Gastrocnemius medialis (tissue), 4 donors: ENCODE data around the gene RIPK4. TPM values are rescaled to one million over a fixed set of nuclear protein-coding genes. Genes with fewer than 3 reads are reported as not detected.

Experiments used
- ATAC-seq, 2 donors: fragments of 150-250 bp; one replicate each; pipeline ENCODE4 v1.9.1; 2016
- DNase-seq, 2 donors: peaks; one replicate each; pipeline ENCODE4 v3.0.0-alpha.2; 2019
- H3K27ac ChIP-seq, 4 donors: fragments of 200-600 bp; sonication (generic); 1 replicate in 1 of 4; 2 replicates in 3 of 4; pipeline ENCODE4 v1.5.1; 2016 to 2018; ENCODE audit warnings: mild to moderate bottlenecking in 2 of 4, moderate library complexity in 1 of 4
- H3K27me3 ChIP-seq, 3 donors: fragments of 200-600 bp; sonication (generic) in 2 of 3; 1 replicate in 1 of 3; 2 replicates in 2 of 3; pipeline versions ENCODE4 v1.5.1 to v1.6.0; 2016 to 2019; ENCODE audit warnings: mild to moderate bottlenecking in 1 of 3, moderate library complexity in 1 of 3
- H3K36me3 ChIP-seq, 2 donors: fragments of 200-600 bp; sonication (generic) in 1 of 2; one replicate each; pipeline ENCODE4 v1.5.1; 2017 to 2018
- H3K4me1 ChIP-seq, 2 donors: fragments of 200-600 bp; sonication (generic) in 1 of 2; one replicate each; pipeline ENCODE4 v1.5.1; 2016 to 2017; ENCODE audit warnings: mild to moderate bottlenecking in 2 of 2
- H3K4me3 ChIP-seq, 4 donors: fragments of 200-600 bp; sonication (generic) in 3 of 4; 1 replicate in 1 of 4; 2 replicates in 3 of 4; pipeline ENCODE4 v1.5.1; 2016 to 2019; ENCODE audit warnings: mild to moderate bottlenecking in 2 of 4
- H3K9me3 ChIP-seq, 3 donors: fragments of 200-600 bp; sonication (generic) in 2 of 3; 1 replicate in 1 of 3; 2 replicates in 2 of 3; pipeline ENCODE4 v1.5.1; 2016 to 2019
- CTCF ChIP-seq, 5 experiments: fragments of 450-650 bp in 3 of 5; fragments of 200-600 bp in 2 of 5; sonication (generic) in 2 of 5; IDR thresholded peaks in 4 of 5; conservative IDR thresholded peaks in 1 of 5; 1 replicate in 4 of 5; 2 replicates in 1 of 5; pipeline ENCODE4 v1.5.1; 2016 to 2019; ENCODE audit warnings: antibody characterized with exemption in 5 of 5, mild to moderate bottlenecking in 3 of 5, moderate library complexity in 3 of 5
- POLR2A ChIP-seq, 2 donors: fragments of 450-650 bp; IDR thresholded peaks; one replicate each; pipeline ENCODE4 v1.6.1; 2017; ENCODE audit warnings: antibody characterized with exemption in 2 of 2, mild to moderate bottlenecking in 2 of 2, moderate library complexity in 2 of 2
- in situ Hi-C, 4 donors: fragments of 200-750 bp; cut with MboI; loops; one replicate each; pipeline versions ENCODE4 v1.15.0 to v1.8.0; 2017; ENCODE audit warnings: low sequenced_read_pairs in 4 of 4
- intact Hi-C: fragments of 100-400 bp; cut with DNase I; formaldehyde crosslinking; loops from one replicate; pipeline ENCODE4 v1.15.1; 2023; ENCODE audit warnings: low total_unique reads
- total RNA-seq, 4 donors: library from RNA; depleted of rRNA; stranded (reverse); fragments of >200 nt; gene quantifications; one replicate each; pipeline versions ENCODE4 v1.1.0 to v1.2.3, GENCODE V29; 2016

The RIPK4 gene
- total RNA-seq, 4 donors from 2014 or later, result 0.04 to 0.07 TPM; not detected in 2

GRCh38 chr21:41720250-41720649, 46.6 kb downstream of the RIPK4 start:
- no peak for TF ChIP-seq CTCF (IDR thresholded peaks at IDR 0.05 in 4 of 5, conservative IDR thresholded peaks at IDR 0.05 in 1 of 5)
- no peak for TF ChIP-seq POLR2A (IDR thresholded peaks at IDR 0.05)
- H3K27me3 ChIP-seq, result peaks cover 0 to under 1% (median 0%) of the 10 kb centered on the region in 3 donors

GRCh38 chr21:41719691-41720090, 47.2 kb downstream of the RIPK4 start:
- Histone ChIP-seq H3K27me3 (peaks cover 0 to 4% (median 0%) of the 10 kb centered on the region in 3 donors), H3K27ac (no peak overlapping the region), H3K4me1 (no peaks in the 10 kb centered on the region), H3K9me3 (no peaks in the 10 kb centered on the region), H3K36me3 (no peaks in the 10 kb centered on the region), H3K4me3 (no peak overlapping the region)
- in situ Hi-C loops (no loop called here), intact Hi-C loops (no loop called here)
- no peak for TF ChIP-seq POLR2A (IDR thresholded peaks at IDR 0.05)
- no peak for TF ChIP-seq CTCF (IDR thresholded peaks at IDR 0.05 in 4 of 5, conservative IDR thresholded peaks at IDR 0.05 in 1 of 5)
- DNase-seq (no peak), ATAC-seq (no peak)

More at GRCh38 chr21:41720250-41720649, 46.6 kb downstream of the RIPK4 start:
- no peaks in the 10 kb centered on the region for H3K36me3 ChIP-seq
- ATAC-seq (no peak), DNase-seq (no peak)
- in situ Hi-C loops, result no loop called here
- no peak overlapping the region for H3K27ac ChIP-seq
- H3K4me3 ChIP-seq, result no peak overlapping the region
- H3K9me3 ChIP-seq, result no peaks in the 10 kb centered on the region
- H3K4me1 ChIP-seq, result no peaks in the 10 kb centered on the region
- intact Hi-C loops, result no loop called here

- DNase-seq, result no peak
- no peak for TF ChIP-seq CTCF (IDR thresholded peaks at IDR 0.05 in 4 of 5, conservative IDR thresholded peaks at IDR 0.05 in 1 of 5)
- TF ChIP-seq POLR2A (IDR thresholded peaks at IDR 0.05), result no peak
- Histone ChIP-seq H3K4me1 (no peaks in the 10 kb centered on the region), H3K36me3 (no peaks in the 10 kb centered on the region), H3K27ac (no peak overlapping the region), H3K9me3 (no peaks in the 10 kb centered on the region), H3K27me3 (peaks cover 0 to 5% (median 4%) of the 10 kb centered on the region in 3 donors), H3K4me3 (no peak overlapping the region)
- intact Hi-C loops, result no loop called here
- in situ Hi-C loops, result no loop called here
- ATAC-seq, result no peak
These were observed 49.1 kb downstream of the RIPK4 start for GRCh38 chr21:41717573-41718330.

- Histone ChIP-seq H3K27ac (no peak overlapping the region), H3K9me3 (no peaks in the 10 kb centered on the region), H3K27me3 (peaks cover 4 to 5% (median 4%) of the 10 kb centered on the region in 3 donors), H3K4me3 (no peak overlapping the region), H3K4me1 (no peaks in the 10 kb centered on the region), H3K36me3 (no peaks in the 10 kb centered on the region)
- DNase-seq (no peak), ATAC-seq (no peak)
- TF ChIP-seq POLR2A (IDR thresholded peaks at IDR 0.05), result no peak
- no peak for TF ChIP-seq CTCF (IDR thresholded peaks at IDR 0.05 in 4 of 5, conservative IDR thresholded peaks at IDR 0.05 in 1 of 5)
- in situ Hi-C loops (no loop called here), intact Hi-C loops (no loop called here)
These were observed 50.1 kb downstream of the RIPK4 start for GRCh38 chr21:41716751-41717150.
